ENCODE results near the gene CNRIP1.

Gene CNRIP1

GRCh38 chr2:68251187-68251854, 68.4 kb downstream of the CNRIP1 start:
- peak; percentile 85 for DNase-seq (ENCODE audit: low spot score)

- DNase-seq (ENCODE audit: low spot score) = no peak
These were observed 69.0 kb downstream of the CNRIP1 start for GRCh38 chr2:68250652-68251186.

GRCh38 chr2:68250196-68250595, 69.6 kb downstream of the CNRIP1 start:
- no peak for DNase-seq (ENCODE audit: low spot score)

GRCh38 chr2:68248806-68249205, 70.9 kb downstream of the CNRIP1 start:
- no peak for DNase-seq (ENCODE audit: low spot score)

GRCh38 chr2:68248361-68248760, 71.4 kb downstream of the CNRIP1 start:
- no peak for DNase-seq (ENCODE audit: low spot score)

GRCh38 chr2:68246396-68246795, 73.4 kb downstream of the CNRIP1 start:
- no peak for DNase-seq (ENCODE audit: low spot score)

- no peak for DNase-seq (ENCODE audit: low spot score)
These were observed 74.1 kb downstream of the CNRIP1 start for GRCh38 chr2:68245672-68246071.

- no peak for DNase-seq (ENCODE audit: low spot score)
These were observed 74.7 kb downstream of the CNRIP1 start for GRCh38 chr2:68245066-68245465.

GRCh38 chr2:68244456-68244855, 75.3 kb downstream of the CNRIP1 start:
- DNase-seq (ENCODE audit: low spot score) = peak; percentile 37
